Activated CD8-positive, alpha-beta T cell treated with anti-CD3 and anti-CD28 coated beads for 36 hours (primary cell): Measurements from ENCODE around the gene STAT5A. TPM values are rescaled to one million over a fixed set of nuclear protein-coding genes. Genes with fewer than 3 reads are reported as not detected.

Experiments used
- ATAC-seq: fragments of 200-7000 bp; cut with Tn5 transposase; one replicate; pipeline ENCODE4 v1.10.0; 2021; ENCODE audit warnings: mild to moderate bottlenecking, moderate library complexity
- CTCF ChIA-PET: fragments of 350-600 bp; sonication (Branson Sonifier 250); formaldehyde crosslinking; loops from one replicate; lab custom pipeline; 2021; ENCODE audit warnings: antibody characterized with exemption; lab: Charles Lee
- POLR2A ChIA-PET: fragments of 350-600 bp; sonication (Branson Sonifier 250); formaldehyde crosslinking; loops from one replicate; lab custom pipeline; 2021; ENCODE audit warnings: antibody characterized with exemption; lab: Charles Lee
- DNase-seq: peaks from one replicate; pipeline ENCODE4 v3.0.0-alpha.2; 2020
- H3K27ac Mint-ChIP-seq: one replicate; pipeline ENCODE4 v1.8.0; 2021; ENCODE audit warnings: mild to moderate bottlenecking, mixed read lengths
- H3K27me3 Mint-ChIP-seq: one replicate; pipeline ENCODE4 v1.8.0; 2021; ENCODE audit warnings: mixed read lengths
- H3K36me3 Mint-ChIP-seq: one replicate; pipeline ENCODE4 v1.8.0; 2021; ENCODE audit warnings: low read depth, mixed read lengths
- H3K4me1 Mint-ChIP-seq: one replicate; pipeline ENCODE4 v1.8.0; 2021; ENCODE audit warnings: low read depth, mixed read lengths
- H3K4me3 Mint-ChIP-seq: one replicate; pipeline ENCODE4 v1.8.0; 2021; ENCODE audit warnings: mild to moderate bottlenecking, moderate library complexity, mixed read lengths
- H3K9me3 Mint-ChIP-seq: one replicate; pipeline ENCODE4 v1.8.0; 2021; ENCODE audit warnings: mixed read lengths
- intact Hi-C: fragments of 100-400 bp; cut with micrococcal nuclease; formaldehyde crosslinking; loops from one replicate; pipeline ENCODE4 v1.10.0; 2022
- total RNA-seq, 2 experiments: library from RNA; stranded (reverse); gene quantifications; one replicate each; pipeline ENCODE4 v1.2.3, GENCODE V29; 2021
- TF ChIP-seq, protein P1 (sequence below): fragments of 200-600 bp; IDR thresholded peaks from one replicate; pipeline ENCODE4 v1.8.0; 2022; ENCODE audit warnings: antibody characterized with exemption, mild to moderate bottlenecking

STAT5A gene
- total RNA-seq, 2 experiments from 2014 or later = 163 to 190 TPM

DNA sequence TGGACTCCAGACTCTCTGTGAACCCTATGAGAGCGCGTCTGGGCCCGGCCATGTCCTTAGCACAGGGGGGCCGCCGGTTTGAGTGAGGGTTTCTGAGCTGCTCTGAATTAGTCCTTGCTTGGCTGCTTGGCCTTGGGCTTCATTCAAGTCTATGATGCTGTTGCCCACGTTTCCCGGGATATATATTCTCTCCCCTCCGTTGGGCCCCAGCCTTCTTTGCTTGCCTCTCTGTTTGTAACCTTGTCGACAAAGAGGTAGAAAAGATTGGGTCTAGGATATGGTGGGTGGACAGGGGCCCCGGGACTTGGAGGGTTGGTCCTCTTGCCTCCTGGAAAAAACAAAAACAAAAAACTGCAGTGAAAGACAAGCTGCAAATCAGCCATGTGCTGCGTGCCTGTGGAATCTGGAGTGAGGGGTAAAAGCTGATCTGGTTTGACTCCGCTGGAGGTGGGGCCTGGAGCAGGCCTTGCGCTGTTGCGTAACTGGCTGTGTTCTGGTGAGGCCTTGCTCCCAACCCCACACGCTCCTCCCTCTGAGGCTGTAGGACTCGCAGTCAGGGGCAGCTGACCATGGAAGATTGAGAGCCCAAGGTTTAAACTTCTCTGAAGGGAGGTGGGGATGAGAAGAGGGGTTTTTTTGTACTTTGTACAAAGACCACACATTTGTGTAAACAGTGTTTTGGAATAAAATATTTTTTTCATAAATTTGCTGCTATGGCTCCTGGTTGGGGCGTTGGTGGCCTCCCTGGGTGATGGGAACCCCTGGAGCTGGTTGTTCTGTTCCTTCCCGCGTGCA, 23.1 kb downstream of the STAT5A start:
- POLR2A ChIA-PET = interaction anchor here (0.9 to 8.0 kb wide), 29 partner anchors 9 to 208 kb away, joined by 3 to 136 read pairs (median 5); partner anchors contain the start of genes STAT3 and STAT5A
- ATAC-seq (no peak), DNase-seq (peak; percentile 44)
- CTCF ChIA-PET = interaction anchor here (0.8 to 30.6 kb wide), 24 partner anchors 8 to 347 kb away, joined by 3 to 968 read pairs (median 5); partner anchors contain the start of genes CAVIN1, STAT3 and STAT5A
- TF ChIP-seq, protein P1, sequence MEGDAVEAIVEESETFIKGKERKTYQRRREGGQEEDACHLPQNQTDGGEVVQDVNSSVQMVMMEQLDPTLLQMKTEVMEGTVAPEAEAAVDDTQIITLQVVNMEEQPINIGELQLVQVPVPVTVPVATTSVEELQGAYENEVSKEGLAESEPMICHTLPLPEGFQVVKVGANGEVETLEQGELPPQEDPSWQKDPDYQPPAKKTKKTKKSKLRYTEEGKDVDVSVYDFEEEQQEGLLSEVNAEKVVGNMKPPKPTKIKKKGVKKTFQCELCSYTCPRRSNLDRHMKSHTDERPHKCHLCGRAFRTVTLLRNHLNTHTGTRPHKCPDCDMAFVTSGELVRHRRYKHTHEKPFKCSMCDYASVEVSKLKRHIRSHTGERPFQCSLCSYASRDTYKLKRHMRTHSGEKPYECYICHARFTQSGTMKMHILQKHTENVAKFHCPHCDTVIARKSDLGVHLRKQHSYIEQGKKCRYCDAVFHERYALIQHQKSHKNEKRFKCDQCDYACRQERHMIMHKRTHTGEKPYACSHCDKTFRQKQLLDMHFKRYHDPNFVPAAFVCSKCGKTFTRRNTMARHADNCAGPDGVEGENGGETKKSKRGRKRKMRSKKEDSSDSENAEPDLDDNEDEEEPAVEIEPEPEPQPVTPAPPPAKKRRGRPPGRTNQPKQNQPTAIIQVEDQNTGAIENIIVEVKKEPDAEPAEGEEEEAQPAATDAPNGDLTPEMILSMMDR = no peak
- peaks cover 75% of the 10 kb centered on the region for H3K4me1 Mint-ChIP-seq
- peaks cover 68% of the 10 kb centered on the region for H3K36me3 Mint-ChIP-seq
- H3K4me3 Mint-ChIP-seq = peak overlapping the region; percentile 66
- H3K27me3 Mint-ChIP-seq = no peaks in the 10 kb centered on the region
- peak overlapping the region; percentile 94 for H3K27ac Mint-ChIP-seq
- intact Hi-C loops = loop anchor here (2.0 kb wide), 1 partner anchor 23 kb away; the partner anchor contains the start of gene STAT5A
- no peaks in the 10 kb centered on the region for H3K9me3 Mint-ChIP-seq

DNA sequence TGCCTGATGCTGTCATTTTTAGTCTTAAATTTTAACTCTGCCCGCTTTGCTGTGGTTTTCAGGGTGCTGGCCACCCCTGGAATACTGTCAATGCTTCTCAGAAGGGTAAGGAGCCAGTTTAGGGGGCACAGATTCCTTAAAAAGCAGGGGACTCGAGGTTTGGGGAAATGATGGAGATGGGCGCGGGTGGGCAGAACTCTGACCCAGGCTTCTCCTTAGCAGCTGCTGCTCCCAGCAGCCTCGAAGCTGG, 23.7 kb downstream of the STAT5A start:
- CTCF ChIA-PET = interaction anchor here (0.8 to 30.6 kb wide), 24 partner anchors 9 to 215 kb away, joined by 3 to 968 read pairs (median 5); partner anchors contain the start of genes CAVIN1, STAT3 and STAT5A
- no peaks in the 10 kb centered on the region for H3K27me3 Mint-ChIP-seq
- peak overlapping the region; percentile 94 for H3K27ac Mint-ChIP-seq
- TF ChIP-seq, protein P1 = no peak
- H3K4me1 Mint-ChIP-seq = peaks cover 81% of the 10 kb centered on the region
- POLR2A ChIA-PET = interaction anchor here (0.8 to 8.0 kb wide), 28 partner anchors 10 to 207 kb away, joined by 3 to 136 read pairs (median 5); partner anchors contain the start of genes STAT3, STAT5A and STAT5B
- ATAC-seq (no peak), DNase-seq (no peak)
- peaks cover 71% of the 10 kb centered on the region for H3K36me3 Mint-ChIP-seq
- no peaks in the 10 kb centered on the region for H3K9me3 Mint-ChIP-seq
- intact Hi-C loops = no loop called here
- peak overlapping the region; percentile 66 for H3K4me3 Mint-ChIP-seq

DNA sequence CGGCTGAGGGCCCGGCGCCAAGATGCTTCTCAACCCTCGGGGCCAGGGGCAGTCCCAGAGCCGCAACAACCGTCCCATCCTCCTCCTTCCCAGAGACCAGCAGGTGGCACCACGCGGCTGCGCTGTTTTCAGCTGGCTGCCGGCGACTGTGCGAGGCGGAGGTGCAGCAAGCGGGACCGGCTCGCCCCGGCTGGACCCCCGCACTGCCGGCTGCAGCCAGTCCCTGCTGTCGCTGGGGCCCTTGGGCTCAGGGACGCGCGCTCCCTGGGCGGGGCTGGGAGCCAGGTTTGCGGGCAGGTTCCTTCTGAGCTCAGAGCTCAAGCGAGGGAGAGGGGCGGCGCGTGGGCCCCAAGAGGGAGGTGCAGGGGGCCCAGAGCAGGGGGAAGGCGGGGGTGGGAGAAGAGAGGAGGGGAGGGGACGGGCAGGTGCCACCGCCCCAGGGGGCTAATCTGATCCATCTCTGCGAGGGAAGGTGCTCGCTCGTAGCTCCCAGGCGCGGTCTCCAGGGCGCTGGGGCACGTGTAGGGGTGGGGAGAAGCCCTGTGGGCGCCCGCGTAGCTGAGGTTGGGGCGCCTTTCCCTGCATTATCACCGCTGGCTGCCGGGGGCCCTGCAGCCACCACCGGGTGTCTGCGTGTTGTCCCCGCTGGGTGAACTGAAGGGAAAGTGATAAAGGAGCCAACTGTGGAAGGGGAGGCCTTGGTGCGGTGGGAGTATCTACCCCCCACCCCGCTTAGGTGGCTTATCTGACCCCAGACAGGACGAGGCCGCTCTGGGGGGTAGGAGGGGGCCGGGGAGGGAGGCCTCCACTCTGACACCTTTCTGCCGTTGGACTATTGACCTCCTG, 24.2 kb downstream of the STAT5A start:
- DNase-seq (peak; percentile 94), ATAC-seq (peak; percentile 70)
- Mint-ChIP-seq H3K9me3 (no peaks in the 10 kb centered on the region), H3K4me3 (peak overlapping the region; percentile 66), H3K27me3 (no peaks in the 10 kb centered on the region), H3K36me3 (peaks cover 71% of the 10 kb centered on the region), H3K27ac (peak overlapping the region; percentile 94), H3K4me1 (peaks cover 86% of the 10 kb centered on the region)
- POLR2A ChIA-PET = interaction anchor here (0.8 to 8.0 kb wide), 31 partner anchors 9 to 207 kb away, joined by 3 to 136 read pairs (median 4); partner anchors contain the start of genes CAVIN1, STAT3, STAT5A and STAT5B
- CTCF ChIA-PET = interaction anchor here (0.7 to 30.6 kb wide), 26 partner anchors 9 to 215 kb away, joined by 3 to 968 read pairs (median 4); partner anchors contain the start of genes CAVIN1 and STAT3
- intact Hi-C loops = no loop called here
- TF ChIP-seq, protein P1 = peak; percentile 64

DNA sequence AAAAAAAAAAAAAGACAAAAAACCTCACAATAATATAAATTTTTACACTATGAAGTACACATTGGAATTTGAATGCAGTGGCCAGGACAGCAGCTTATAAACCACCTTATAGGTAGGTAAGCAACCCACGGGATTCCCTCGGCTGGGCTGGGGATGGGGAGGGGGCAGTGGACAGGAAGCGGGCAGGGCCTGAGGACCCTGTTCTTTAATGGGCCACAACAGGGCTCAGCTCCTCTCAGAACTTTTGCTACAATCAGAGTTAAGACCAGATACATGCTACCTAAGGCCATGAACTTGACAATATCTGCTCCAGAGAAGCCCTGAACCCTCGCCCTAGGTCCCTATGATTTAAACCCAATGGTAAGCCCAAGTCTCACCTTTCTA, 25.1 kb downstream of the STAT5A start:
- Mint-ChIP-seq H3K4me1 (peaks cover 85% of the 10 kb centered on the region), H3K27me3 (no peaks in the 10 kb centered on the region), H3K9me3 (no peaks in the 10 kb centered on the region), H3K4me3 (peak overlapping the region; percentile 66), H3K36me3 (peaks cover 73% of the 10 kb centered on the region), H3K27ac (peak overlapping the region; percentile 91)
- TF ChIP-seq, protein P1 = no peak
- ChIA-PET CTCF (interaction anchor here (1.3 to 30.6 kb wide), 10 partner anchors 8 to 204 kb away, joined by 3 to 968 read pairs (median 11); partner anchors contain the start of gene STAT3), POLR2A (interaction anchor here (1.2 to 8.0 kb wide), 15 partner anchors 9 to 206 kb away, joined by 3 to 136 read pairs (median 7); partner anchors contain the start of genes CAVIN1, STAT3, STAT5A and STAT5B)
- no peak for DNase-seq
- intact Hi-C loops = no loop called here
- ATAC-seq = no peak
